Subcutaneous abdominal adipose tissue (tissue), 5 donors: ENCODE measurements around the gene PMIS2.
"Not testable (repeated sequence)": the region's sequence is repeated elsewhere in the genome, so short reads cannot be mapped to it uniquely, and the experiment has no call there.

Source experiments
- H3K27ac ChIP-seq: one replicate; pipeline ENCODE4 v1.7.0; 2013; ENCODE audit warnings: low read depth, mild to moderate bottlenecking, inconsistent platforms, low read length, moderate library complexity
- H3K27me3 ChIP-seq, 5 donors: one replicate each; pipeline ENCODE4 v1.7.0; 2013; ENCODE audit warnings: low read length in 5 of 5, inconsistent platforms in 1 of 5; ENCODE audit not compliant: control insufficient read depth in 5 of 5, insufficient read depth in 4 of 5
- H3K36me3 ChIP-seq, 5 donors: one replicate each; pipeline ENCODE4 v1.7.0; 2013; ENCODE audit warnings: low read length in 5 of 5; ENCODE audit not compliant: control insufficient read depth in 5 of 5, insufficient read depth in 5 of 5
- H3K4me1 ChIP-seq, 5 donors: one replicate each; pipeline ENCODE4 v1.7.0; 2013; ENCODE audit warnings: low read length in 5 of 5, mild to moderate bottlenecking in 3 of 5, moderate library complexity in 1 of 5; ENCODE audit not compliant: control insufficient read depth in 5 of 5, insufficient read depth in 5 of 5
- H3K4me3 ChIP-seq, 5 donors: one replicate each; pipeline ENCODE4 v1.7.0; 2013; ENCODE audit warnings: low read length in 5 of 5, low read depth in 1 of 5
- H3K9ac ChIP-seq, 5 donors: one replicate each; pipeline ENCODE4 v1.7.0; 2013; ENCODE audit warnings: low read length in 5 of 5, mild to moderate bottlenecking in 4 of 5, moderate library complexity in 3 of 5
- H3K9me3 ChIP-seq, 5 donors: one replicate each; pipeline ENCODE4 v1.7.0; 2013; ENCODE audit warnings: low read length in 5 of 5; ENCODE audit not compliant: control insufficient read depth in 5 of 5
- donor health status: healthy.
- donor health status: healthy.
- donor health status: healthy.
- donor health status: healthy.
- donor health status: healthy.

PMIS2 gene

GRCh38 chr19:35582760-35583159, 3.2 kb upstream of the PMIS2 start:
- Histone ChIP-seq H3K9me3 (peaks cover 0 to 3% (median 0%) of the 10 kb centered on the region in 5 donors), H3K4me1 (no peaks in the 10 kb centered on the region), H3K27ac (no peak overlapping the region), H3K4me3 (no peak overlapping the region), H3K27me3 (peaks cover 3 to 15% (median 13%) of the 10 kb centered on the region in 5 donors), H3K9ac (no peak overlapping the region), H3K36me3 (no peaks in the 10 kb centered on the region)

GRCh38 chr19:35587321-35587720, 1.3 kb downstream of the PMIS2 start:
- Histone ChIP-seq H3K9ac (no peak overlapping the region), H3K4me1 (no peaks in the 10 kb centered on the region), H3K36me3 (no peaks in the 10 kb centered on the region), H3K4me3 (no peak overlapping the region), H3K27me3 (peaks cover 3 to 15% (median 12%) of the 10 kb centered on the region in 5 donors), H3K9me3 (no peaks in the 10 kb centered on the region), H3K27ac (no peak overlapping the region)

GRCh38 chr19:35590875-35591274, 4.9 kb downstream of the PMIS2 start:
- no peak overlapping the region for H3K27ac ChIP-seq
- peaks cover 0 to 6% (median 6%) of the 10 kb centered on the region in 5 donors for H3K27me3 ChIP-seq
- no peaks in the 10 kb centered on the region for H3K9me3 ChIP-seq
- H3K4me1 ChIP-seq = no peaks in the 10 kb centered on the region
- no peak overlapping the region for H3K9ac ChIP-seq
- no peaks in the 10 kb centered on the region for H3K36me3 ChIP-seq
- H3K4me3 ChIP-seq = no peak overlapping the region

- H3K4me1 ChIP-seq = no peaks in the 10 kb centered on the region
- no peak overlapping the region for H3K27ac ChIP-seq
- no peaks in the 10 kb centered on the region for H3K36me3 ChIP-seq
- peaks cover 0 to 5% (median 3%) of the 10 kb centered on the region in 5 donors for H3K27me3 ChIP-seq
- H3K4me3 ChIP-seq = no peak overlapping the region
- H3K9me3 ChIP-seq = no peaks in the 10 kb centered on the region
- no peak overlapping the region for H3K9ac ChIP-seq
These were observed 6.3 kb downstream of the PMIS2 start for GRCh38 chr19:35592226-35592625.

- not testable (repeated sequence) for H3K27ac ChIP-seq, H3K9ac ChIP-seq, H3K4me1 ChIP-seq, H3K27me3 ChIP-seq, H3K9me3 ChIP-seq, H3K36me3 ChIP-seq, H3K4me3 ChIP-seq
These were observed 9.1 kb downstream of the PMIS2 start for GRCh38 chr19:35595026-35595425.

GRCh38 chr19:35595928-35596327, 10.0 kb downstream of the PMIS2 start:
- H3K9ac ChIP-seq = no peak overlapping the region
- H3K27me3 ChIP-seq = peaks cover 0 to 5% (median 3%) of the 10 kb centered on the region in 5 donors
- no peaks in the 10 kb centered on the region for H3K36me3 ChIP-seq
- H3K9me3 ChIP-seq = no peaks in the 10 kb centered on the region
- no peaks in the 10 kb centered on the region for H3K4me1 ChIP-seq
- no peak overlapping the region for H3K4me3 ChIP-seq
- H3K27ac ChIP-seq = no peak overlapping the region

GRCh38 chr19:35596366-35596999, 10.5 kb downstream of the PMIS2 start:
- no peak overlapping the region for H3K4me3 ChIP-seq
- no peaks in the 10 kb centered on the region for H3K9me3 ChIP-seq
- H3K36me3 ChIP-seq = no peaks in the 10 kb centered on the region
- H3K27ac ChIP-seq = no peak overlapping the region
- H3K9ac ChIP-seq = no peak overlapping the region
- H3K27me3 ChIP-seq = peaks cover 0 to 5% (median 3%) of the 10 kb centered on the region in 5 donors
- no peaks in the 10 kb centered on the region for H3K4me1 ChIP-seq

GRCh38 chr19:35601971-35602370, 16.0 kb downstream of the PMIS2 start:
- Histone ChIP-seq H3K4me1 (no peaks in the 10 kb centered on the region), H3K36me3 (no peaks in the 10 kb centered on the region), H3K27ac (no peak overlapping the region), H3K27me3 (peaks cover 0 to 2% (median 0%) of the 10 kb centered on the region in 5 donors), H3K9ac (no peak overlapping the region), H3K4me3 (no peak overlapping the region), H3K9me3 (peaks cover 0 to 6% (median 0%) of the 10 kb centered on the region in 5 donors)

- H3K27ac ChIP-seq, H3K4me1 ChIP-seq, H3K36me3 ChIP-seq, H3K4me3 ChIP-seq, H3K27me3 ChIP-seq, H3K9ac ChIP-seq: not testable (repeated sequence)
- peaks cover 0 to 13% (median 11%) of the 10 kb centered on the region in 5 donors for H3K9me3 ChIP-seq
These were observed 18.5 kb downstream of the PMIS2 start for GRCh38 chr19:35604436-35604835.

GRCh38 chr19:35607170-35607569, 21.2 kb downstream of the PMIS2 start:
- not testable (repeated sequence) for H3K4me1 ChIP-seq, H3K9ac ChIP-seq, H3K27ac ChIP-seq, H3K4me3 ChIP-seq, H3K36me3 ChIP-seq, H3K27me3 ChIP-seq
- peaks cover 0 to 13% (median 11%) of the 10 kb centered on the region in 5 donors for H3K9me3 ChIP-seq
